Fibroblast of mammary gland (primary cell): ENCODE data around the gene AMPH.

Experiments
- DNase-seq: peaks from one replicate; pipeline ENCODE4 v3.0.0-alpha.2; 2010; ENCODE audit warnings: low read depth
- H3K4me3 ChIP-seq: 2 replicates; pipeline ENCODE4 v1.5.1; 2011; ENCODE audit warnings: low read depth, mild to moderate bottlenecking, low read length, moderate library complexity; ENCODE audit not compliant: control insufficient read depth
- TF ChIP-seq, protein P1 (sequence below): conservative IDR thresholded peaks from 2 replicates; pipeline ENCODE4 v1.5.1; 2011; ENCODE audit warnings: low read depth, low read length, inconsistent platforms; ENCODE audit not compliant: control insufficient read depth, insufficient read depth

AMPH gene

DNA sequence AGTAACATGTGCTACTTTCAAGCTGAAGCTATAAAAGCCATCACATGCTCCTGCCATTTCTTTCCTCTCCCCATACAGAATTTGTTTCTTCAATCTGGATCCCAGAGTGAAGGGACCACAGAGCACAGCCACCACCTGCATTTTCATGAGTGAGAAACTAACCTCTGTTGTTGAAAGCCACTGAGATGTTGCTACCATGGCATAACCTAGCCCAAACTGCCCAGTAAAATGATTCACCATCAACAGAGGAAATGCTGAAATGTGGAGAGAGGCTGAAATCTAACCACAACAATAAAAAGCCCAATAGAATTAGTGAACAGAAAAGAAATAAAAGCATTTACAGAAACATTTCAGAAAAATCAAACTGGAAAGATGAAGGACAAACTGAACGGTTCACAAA, 125.2 kb downstream of the AMPH start:
- TF ChIP-seq, protein P1, sequence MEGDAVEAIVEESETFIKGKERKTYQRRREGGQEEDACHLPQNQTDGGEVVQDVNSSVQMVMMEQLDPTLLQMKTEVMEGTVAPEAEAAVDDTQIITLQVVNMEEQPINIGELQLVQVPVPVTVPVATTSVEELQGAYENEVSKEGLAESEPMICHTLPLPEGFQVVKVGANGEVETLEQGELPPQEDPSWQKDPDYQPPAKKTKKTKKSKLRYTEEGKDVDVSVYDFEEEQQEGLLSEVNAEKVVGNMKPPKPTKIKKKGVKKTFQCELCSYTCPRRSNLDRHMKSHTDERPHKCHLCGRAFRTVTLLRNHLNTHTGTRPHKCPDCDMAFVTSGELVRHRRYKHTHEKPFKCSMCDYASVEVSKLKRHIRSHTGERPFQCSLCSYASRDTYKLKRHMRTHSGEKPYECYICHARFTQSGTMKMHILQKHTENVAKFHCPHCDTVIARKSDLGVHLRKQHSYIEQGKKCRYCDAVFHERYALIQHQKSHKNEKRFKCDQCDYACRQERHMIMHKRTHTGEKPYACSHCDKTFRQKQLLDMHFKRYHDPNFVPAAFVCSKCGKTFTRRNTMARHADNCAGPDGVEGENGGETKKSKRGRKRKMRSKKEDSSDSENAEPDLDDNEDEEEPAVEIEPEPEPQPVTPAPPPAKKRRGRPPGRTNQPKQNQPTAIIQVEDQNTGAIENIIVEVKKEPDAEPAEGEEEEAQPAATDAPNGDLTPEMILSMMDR, result no peak
- peak; percentile 52 for DNase-seq
- no peak overlapping the region for H3K4me3 ChIP-seq

DNA sequence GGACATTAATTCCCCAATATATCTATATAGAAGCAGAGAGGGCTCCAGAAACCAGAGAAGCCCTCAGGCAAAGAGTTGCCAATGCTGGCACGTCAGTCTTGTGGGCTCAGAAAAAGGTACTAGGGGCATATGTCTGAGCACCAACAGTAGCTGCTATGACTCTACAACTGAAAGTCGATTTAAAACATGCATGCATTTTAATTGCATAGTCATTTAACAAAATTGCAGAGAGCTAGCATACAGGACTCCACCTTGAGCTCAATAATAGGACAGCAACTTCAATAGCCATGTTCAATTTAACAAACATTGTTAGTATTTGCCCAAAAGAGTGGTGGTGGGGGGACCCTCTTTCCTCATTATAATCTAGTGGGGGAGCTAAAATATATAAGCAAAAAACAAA, 126.5 kb downstream of the AMPH start:
- DNase-seq, result no peak
- no peak overlapping the region for H3K4me3 ChIP-seq
- TF ChIP-seq, protein P1, result no peak

DNA sequence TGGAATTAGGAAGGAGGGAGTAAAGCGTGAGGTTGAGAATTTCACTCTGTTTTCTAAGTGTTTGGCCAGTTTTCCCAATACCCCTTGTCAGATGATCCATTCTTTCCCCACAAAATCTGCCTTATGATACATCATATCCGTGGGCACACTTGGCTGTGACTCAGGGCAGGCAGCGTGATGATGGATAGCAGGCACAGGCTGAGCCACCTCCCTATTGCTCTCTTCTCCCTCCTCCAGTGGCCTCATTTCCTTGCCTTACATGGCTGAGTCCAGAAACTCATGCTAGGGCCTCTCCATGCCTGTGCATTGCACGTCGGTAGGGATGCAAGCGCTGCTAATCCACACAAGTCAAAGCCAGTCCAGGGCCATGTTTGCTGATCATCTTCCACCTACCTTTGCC, 128.3 kb downstream of the AMPH start:
- H3K4me3 ChIP-seq, result no peak overlapping the region
- TF ChIP-seq, protein P1, result no peak
- DNase-seq, result peak; percentile 5

DNA sequence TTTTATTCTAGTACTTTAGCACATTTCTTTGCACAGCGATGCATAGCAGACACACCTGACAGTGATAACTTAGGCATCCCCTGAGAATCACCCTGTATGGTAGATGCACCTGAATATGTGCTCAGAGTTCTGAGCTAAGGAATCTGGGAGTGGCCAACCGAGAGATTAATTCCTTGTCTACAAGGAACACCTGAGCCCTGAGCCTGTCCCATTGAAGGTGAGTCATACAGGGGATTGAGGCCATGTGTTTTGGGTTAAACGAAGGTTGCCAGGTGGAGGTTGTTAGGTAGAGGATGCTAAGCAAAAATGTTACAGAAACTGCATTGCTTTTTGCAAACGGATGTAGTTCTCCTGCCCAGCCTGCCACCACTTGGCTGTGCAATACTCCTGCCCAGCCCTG, 128.9 kb downstream of the AMPH start:
- TF ChIP-seq, protein P1, result no peak
- DNase-seq, result no peak
- no peak overlapping the region for H3K4me3 ChIP-seq

DNA sequence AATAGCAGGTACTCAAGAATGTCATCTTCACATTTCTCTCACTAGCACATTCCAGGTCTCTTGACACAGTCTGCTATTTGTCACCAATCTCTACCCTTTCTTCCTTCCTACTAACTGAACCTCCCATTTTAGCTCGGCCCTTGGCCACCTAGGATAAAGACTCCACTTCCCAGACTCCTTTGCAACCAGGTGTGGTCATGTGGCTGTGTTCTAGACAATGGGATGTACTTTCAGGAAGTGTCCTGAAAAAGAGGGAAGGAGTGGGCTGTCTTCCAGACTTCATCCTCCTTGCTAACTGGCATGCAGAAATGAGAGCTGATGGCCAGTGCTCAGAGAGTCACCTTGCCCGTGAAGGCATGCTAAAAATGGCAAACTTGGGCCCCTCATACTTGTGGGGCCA, 139.2 kb downstream of the AMPH start:
- no peak for DNase-seq
- TF ChIP-seq, protein P1, result no peak
- no peak overlapping the region for H3K4me3 ChIP-seq

DNA sequence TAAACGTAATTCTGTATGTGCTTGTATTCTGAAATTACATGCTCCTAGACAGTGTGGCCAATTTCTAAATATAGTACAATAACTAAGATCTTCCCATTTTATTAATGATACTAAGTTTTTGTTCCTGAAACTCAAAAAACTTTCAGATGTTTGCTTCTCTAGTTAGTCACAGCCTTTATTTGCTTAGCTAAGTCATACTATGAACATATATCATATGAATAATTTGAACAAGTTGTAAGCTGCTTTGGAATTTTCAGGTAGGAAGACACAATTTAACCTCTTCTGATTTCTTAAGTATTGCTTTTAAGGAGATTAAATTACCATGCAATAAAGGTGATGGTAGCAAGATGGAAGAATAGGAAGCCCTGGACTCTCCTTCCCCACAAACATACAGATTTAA, 148.7 kb downstream of the AMPH start:
- TF ChIP-seq, protein P1, result no peak
- H3K4me3 ChIP-seq, result no peak overlapping the region
- no peak for DNase-seq

DNA sequence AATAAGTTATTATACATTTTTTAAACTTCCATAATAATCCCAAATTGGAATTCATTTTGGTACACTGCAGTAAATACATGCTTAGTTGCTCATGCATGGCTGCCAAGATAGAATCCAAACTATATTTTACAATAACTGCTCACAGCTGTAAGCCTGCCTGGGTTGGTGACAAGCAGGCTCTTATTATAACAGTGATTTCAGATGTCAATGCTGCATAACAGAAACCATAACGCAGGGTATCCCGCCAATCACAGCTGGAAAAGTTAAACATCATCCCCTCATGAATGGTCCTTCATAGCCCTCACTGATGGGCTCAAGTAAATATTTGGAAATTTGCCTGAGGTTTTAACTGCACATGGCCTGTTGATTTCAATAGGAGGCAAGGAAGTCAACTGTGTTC, 149.8 kb downstream of the AMPH start:
- TF ChIP-seq, protein P1, result no peak
- DNase-seq, result no peak
- no peak overlapping the region for H3K4me3 ChIP-seq
